B cell (primary cell): Measurements from ENCODE around the gene KIF13A.

ENCODE experiments used
- EZH2 ChIP-seq: IDR thresholded peaks from 2 replicates; pipeline ENCODE4 v1.6.1; 2012; ENCODE audit warnings: borderline replicate concordance, low read depth, mild to moderate bottlenecking, moderate library complexity, low read length; ENCODE audit not compliant: insufficient read depth, poor library complexity, severe bottlenecking
- TF ChIP-seq, protein P1 (sequence below): fragments of 200-600 bp; IDR thresholded peaks from one replicate; pipeline ENCODE4 v1.8.0; 2022; ENCODE audit warnings: antibody characterized with exemption, mild to moderate bottlenecking

DNA sequence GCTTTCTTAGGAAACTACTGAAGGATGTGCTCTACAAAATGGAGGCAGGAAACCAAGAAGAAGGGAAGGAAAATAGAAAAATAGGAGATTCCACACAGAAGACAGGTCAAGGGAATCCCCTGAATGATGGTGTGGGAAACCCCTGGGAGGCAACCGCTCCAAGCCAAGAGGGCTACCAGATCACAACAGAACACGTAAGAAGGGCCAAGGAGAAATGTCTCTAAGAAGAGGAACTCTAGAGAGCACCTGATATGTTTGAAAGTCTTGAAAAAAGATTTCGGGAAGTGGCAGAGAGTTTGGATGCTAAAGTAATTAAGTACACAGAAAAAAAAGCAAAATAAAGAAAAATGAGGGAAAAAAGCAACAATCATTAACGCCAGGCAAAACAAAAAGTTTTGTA is 7.1 kb downstream of the KIF13A start:
- TF ChIP-seq, protein P1, sequence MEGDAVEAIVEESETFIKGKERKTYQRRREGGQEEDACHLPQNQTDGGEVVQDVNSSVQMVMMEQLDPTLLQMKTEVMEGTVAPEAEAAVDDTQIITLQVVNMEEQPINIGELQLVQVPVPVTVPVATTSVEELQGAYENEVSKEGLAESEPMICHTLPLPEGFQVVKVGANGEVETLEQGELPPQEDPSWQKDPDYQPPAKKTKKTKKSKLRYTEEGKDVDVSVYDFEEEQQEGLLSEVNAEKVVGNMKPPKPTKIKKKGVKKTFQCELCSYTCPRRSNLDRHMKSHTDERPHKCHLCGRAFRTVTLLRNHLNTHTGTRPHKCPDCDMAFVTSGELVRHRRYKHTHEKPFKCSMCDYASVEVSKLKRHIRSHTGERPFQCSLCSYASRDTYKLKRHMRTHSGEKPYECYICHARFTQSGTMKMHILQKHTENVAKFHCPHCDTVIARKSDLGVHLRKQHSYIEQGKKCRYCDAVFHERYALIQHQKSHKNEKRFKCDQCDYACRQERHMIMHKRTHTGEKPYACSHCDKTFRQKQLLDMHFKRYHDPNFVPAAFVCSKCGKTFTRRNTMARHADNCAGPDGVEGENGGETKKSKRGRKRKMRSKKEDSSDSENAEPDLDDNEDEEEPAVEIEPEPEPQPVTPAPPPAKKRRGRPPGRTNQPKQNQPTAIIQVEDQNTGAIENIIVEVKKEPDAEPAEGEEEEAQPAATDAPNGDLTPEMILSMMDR = no peak
- no peak for TF ChIP-seq EZH2
